ENCODE measurements around the gene EIF4B. TPM values are rescaled to one million over a fixed set of nuclear protein-coding genes. Genes with fewer than 3 reads are reported as not detected.

Gene EIF4B
- total and polyA plus RNA-seq, 2 experiments from 2014 or later: 141 to 584 TPM

DNA sequence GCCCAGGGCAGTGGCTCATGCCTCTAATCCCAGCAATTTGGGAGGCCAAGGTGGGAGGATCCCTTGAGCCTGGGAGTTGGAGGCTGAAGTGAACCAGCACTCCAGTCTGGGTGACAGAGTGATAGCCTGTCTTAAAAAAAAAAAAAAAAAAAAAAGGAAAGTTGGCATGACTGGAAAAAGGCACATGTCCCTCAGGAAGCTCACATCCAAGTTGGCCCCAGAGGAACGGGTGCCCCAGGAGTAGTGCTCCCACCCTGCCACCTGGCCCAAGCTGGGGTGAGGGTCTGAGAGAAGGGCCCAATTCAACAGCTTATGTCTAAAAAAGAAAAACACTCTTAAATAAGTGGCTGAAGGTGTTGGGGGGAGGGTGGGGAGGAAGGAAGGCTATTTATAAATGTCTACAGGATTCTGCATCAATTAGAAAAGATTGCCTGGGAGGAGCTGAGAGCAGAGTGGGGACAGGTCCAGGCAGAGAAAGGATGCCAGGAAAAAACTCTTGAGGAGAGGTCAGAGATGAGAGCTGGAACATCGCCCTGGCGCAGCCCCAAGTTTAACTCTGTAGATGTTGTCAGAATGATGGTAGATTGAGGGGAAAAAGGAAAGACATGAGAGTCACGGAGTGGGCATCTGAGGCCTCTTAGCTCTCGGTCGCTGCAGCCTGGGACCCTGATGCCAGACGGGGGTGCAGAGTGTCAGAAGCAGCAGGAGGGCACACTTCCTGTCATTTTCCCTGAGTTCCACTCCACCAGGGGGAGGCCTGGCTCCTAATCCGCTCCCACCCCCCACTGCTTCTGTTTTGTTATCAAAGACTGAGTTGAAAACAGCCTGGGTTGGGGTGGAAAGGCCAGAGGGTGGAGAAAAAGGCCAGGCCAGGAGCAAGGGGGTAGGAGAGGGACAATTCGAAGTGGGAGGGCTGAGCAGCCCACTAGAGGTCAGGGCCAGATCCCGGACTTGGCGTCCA lies 65.6 kb downstream of the EIF4B start:
- no peaks in the 10 kb centered on the region for H3K9me2 ChIP-seq (ENCODE audit: insufficient read depth)
- H3K4me2 ChIP-seq: peak overlapping the region; percentile 32; the same call in 1 of the 2 replicates
- no peaks in the 10 kb centered on the region for H3F3A ChIP-seq (replicated peaks; ENCODE audit: low read depth)
- H3K36me3 ChIP-seq (ENCODE audit: insufficient read depth): no peaks in the 10 kb centered on the region
- DNase-seq (ENCODE audit: low spot score): no peak
- H3K27ac ChIP-seq (ENCODE audit: low read depth): no peak overlapping the region
- Mint-ChIP-seq H3K27ac (no peak overlapping the region), H3K27me3 (ENCODE audit: insufficient read depth, low read depth, poor library complexity) (peaks cover 18% of the 10 kb centered on the region), H3K4me3 (no peak overlapping the region; the same call in 2 of the 3 replicates), H3K4me1 (peaks cover 48% of the 10 kb centered on the region), H3K36me3 (ENCODE audit: low read depth) (peaks cover 11% of the 10 kb centered on the region), H3K9me3 (no peaks in the 10 kb centered on the region)
- ATAC-seq: peak; percentile 19
- H2AFZ ChIP-seq: no peak overlapping the region
- TF ChIP-seq, protein P1, sequence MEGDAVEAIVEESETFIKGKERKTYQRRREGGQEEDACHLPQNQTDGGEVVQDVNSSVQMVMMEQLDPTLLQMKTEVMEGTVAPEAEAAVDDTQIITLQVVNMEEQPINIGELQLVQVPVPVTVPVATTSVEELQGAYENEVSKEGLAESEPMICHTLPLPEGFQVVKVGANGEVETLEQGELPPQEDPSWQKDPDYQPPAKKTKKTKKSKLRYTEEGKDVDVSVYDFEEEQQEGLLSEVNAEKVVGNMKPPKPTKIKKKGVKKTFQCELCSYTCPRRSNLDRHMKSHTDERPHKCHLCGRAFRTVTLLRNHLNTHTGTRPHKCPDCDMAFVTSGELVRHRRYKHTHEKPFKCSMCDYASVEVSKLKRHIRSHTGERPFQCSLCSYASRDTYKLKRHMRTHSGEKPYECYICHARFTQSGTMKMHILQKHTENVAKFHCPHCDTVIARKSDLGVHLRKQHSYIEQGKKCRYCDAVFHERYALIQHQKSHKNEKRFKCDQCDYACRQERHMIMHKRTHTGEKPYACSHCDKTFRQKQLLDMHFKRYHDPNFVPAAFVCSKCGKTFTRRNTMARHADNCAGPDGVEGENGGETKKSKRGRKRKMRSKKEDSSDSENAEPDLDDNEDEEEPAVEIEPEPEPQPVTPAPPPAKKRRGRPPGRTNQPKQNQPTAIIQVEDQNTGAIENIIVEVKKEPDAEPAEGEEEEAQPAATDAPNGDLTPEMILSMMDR (conservative IDR thresholded peaks at IDR 0.05; ENCODE audit: low read depth in 2 of 2): peak; percentile 14 to 26; a peak in 3 of 4 replicates
- TF ChIP-seq STAT1 (IDR thresholded peaks at IDR 0.05; ENCODE audit: unreplicated experiment): no peak
- no peaks in the 10 kb centered on the region for H4K20me1 ChIP-seq (replicated peaks; ENCODE audit: insufficient read depth)
- no peak overlapping the region for H3K4me3 ChIP-seq
- H3K4me1 ChIP-seq (ENCODE audit: insufficient read depth): peaks cover 23% of the 10 kb centered on the region
- H3K27me3 ChIP-seq (ENCODE audit: insufficient read depth): 0 out of 2 replicates have a peak, but pooled peaks cover 3% of the 10 kb centered on the region
- no peaks in the 10 kb centered on the region for H3K79me2 ChIP-seq (replicated peaks; ENCODE audit: insufficient read depth)

DNA sequence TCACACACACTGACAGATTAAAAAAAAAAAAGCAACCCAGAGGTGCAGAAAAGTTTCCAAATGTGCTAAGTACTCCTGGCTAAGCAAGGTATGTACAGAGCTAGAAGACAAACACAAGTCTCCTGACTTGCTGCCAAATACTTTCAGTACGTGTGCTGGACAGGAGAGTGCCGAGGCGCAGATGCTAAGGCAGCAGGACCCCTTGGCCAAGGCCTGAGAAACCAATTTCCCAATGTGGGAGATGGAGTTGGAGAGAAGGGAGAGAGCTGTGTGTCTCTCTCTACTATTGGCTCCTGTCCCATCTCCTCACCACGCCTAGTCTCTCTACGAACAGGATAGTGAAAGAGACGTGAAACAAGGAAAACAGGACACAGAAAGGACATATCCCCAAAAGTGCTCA lies 67.6 kb downstream of the EIF4B start:
- H3K36me3 ChIP-seq (ENCODE audit: insufficient read depth): no peaks in the 10 kb centered on the region
- H3K36me3 Mint-ChIP-seq (ENCODE audit: low read depth): peaks cover 11% of the 10 kb centered on the region
- ATAC-seq (no peak), DNase-seq (ENCODE audit: low spot score) (no peak)
- H3K9me2 ChIP-seq (ENCODE audit: insufficient read depth): no peaks in the 10 kb centered on the region
- H3K27me3 ChIP-seq (ENCODE audit: insufficient read depth): 0 out of 2 replicates have a peak, but pooled peaks cover 3% of the 10 kb centered on the region
- H3K4me1 ChIP-seq (ENCODE audit: insufficient read depth): peaks cover 29% of the 10 kb centered on the region
- no peak overlapping the region for H3K27ac ChIP-seq (ENCODE audit: low read depth)
- H2AFZ ChIP-seq: no peak overlapping the region
- no peaks in the 10 kb centered on the region for H3K9me3 Mint-ChIP-seq
- no peak overlapping the region for H3K4me3 Mint-ChIP-seq
- H3K27ac Mint-ChIP-seq: no peak overlapping the region
- H3K4me1 Mint-ChIP-seq: peaks cover 43% of the 10 kb centered on the region
- no peaks in the 10 kb centered on the region for H4K20me1 ChIP-seq (replicated peaks; ENCODE audit: insufficient read depth)
- no peak overlapping the region for H3K4me2 ChIP-seq
- H3F3A ChIP-seq (replicated peaks; ENCODE audit: low read depth): peaks cover 9% of the 10 kb centered on the region; the same call in 1 of the 2 replicates
- peaks cover 16% of the 10 kb centered on the region for H3K27me3 Mint-ChIP-seq (ENCODE audit: insufficient read depth, low read depth, poor library complexity)
- no peak overlapping the region for H3K4me3 ChIP-seq
- H3K79me2 ChIP-seq (replicated peaks; ENCODE audit: insufficient read depth): no peaks in the 10 kb centered on the region
- TF ChIP-seq JUNB (IDR thresholded peaks at IDR 0.05; ENCODE audit: unreplicated experiment): no peak
- TF ChIP-seq NANOG (IDR thresholded peaks at IDR 0.05; ENCODE audit: borderline replicate concordance): no peak
- no peak for TF ChIP-seq ZNF114 (CRISPR knock-in tag; IDR thresholded peaks at IDR 0.05)
- TF ChIP-seq, protein P2, sequence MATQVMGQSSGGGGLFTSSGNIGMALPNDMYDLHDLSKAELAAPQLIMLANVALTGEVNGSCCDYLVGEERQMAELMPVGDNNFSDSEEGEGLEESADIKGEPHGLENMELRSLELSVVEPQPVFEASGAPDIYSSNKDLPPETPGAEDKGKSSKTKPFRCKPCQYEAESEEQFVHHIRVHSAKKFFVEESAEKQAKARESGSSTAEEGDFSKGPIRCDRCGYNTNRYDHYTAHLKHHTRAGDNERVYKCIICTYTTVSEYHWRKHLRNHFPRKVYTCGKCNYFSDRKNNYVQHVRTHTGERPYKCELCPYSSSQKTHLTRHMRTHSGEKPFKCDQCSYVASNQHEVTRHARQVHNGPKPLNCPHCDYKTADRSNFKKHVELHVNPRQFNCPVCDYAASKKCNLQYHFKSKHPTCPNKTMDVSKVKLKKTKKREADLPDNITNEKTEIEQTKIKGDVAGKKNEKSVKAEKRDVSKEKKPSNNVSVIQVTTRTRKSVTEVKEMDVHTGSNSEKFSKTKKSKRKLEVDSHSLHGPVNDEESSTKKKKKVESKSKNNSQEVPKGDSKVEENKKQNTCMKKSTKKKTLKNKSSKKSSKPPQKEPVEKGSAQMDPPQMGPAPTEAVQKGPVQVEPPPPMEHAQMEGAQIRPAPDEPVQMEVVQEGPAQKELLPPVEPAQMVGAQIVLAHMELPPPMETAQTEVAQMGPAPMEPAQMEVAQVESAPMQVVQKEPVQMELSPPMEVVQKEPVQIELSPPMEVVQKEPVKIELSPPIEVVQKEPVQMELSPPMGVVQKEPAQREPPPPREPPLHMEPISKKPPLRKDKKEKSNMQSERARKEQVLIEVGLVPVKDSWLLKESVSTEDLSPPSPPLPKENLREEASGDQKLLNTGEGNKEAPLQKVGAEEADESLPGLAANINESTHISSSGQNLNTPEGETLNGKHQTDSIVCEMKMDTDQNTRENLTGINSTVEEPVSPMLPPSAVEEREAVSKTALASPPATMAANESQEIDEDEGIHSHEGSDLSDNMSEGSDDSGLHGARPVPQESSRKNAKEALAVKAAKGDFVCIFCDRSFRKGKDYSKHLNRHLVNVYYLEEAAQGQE (IDR thresholded peaks at IDR 0.05; ENCODE audit: unreplicated experiment): no peak
- TF ChIP-seq STAT1 (IDR thresholded peaks at IDR 0.05; ENCODE audit: unreplicated experiment): no peak
- no peak for TF ChIP-seq POLR2AphosphoS5 (IDR thresholded peaks at IDR 0.05; ENCODE audit: low read depth)
- no peak for TF ChIP-seq ZNF331 (CRISPR knock-in tag; IDR thresholded peaks at IDR 0.05; ENCODE audit: low read depth)
- TF ChIP-seq, protein P3, sequence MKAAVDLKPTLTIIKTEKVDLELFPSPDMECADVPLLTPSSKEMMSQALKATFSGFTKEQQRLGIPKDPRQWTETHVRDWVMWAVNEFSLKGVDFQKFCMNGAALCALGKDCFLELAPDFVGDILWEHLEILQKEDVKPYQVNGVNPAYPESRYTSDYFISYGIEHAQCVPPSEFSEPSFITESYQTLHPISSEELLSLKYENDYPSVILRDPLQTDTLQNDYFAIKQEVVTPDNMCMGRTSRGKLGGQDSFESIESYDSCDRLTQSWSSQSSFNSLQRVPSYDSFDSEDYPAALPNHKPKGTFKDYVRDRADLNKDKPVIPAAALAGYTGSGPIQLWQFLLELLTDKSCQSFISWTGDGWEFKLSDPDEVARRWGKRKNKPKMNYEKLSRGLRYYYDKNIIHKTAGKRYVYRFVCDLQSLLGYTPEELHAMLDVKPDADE (IDR thresholded peaks at IDR 0.05): no peak
- TF ChIP-seq, protein P1 (conservative IDR thresholded peaks at IDR 0.05; ENCODE audit: low read depth in 2 of 2): no peak
